Subcutaneous abdominal adipose tissue (tissue), 5 donors: Measurements from ENCODE around the gene TTC22.

Experiments used
- H3K27ac ChIP-seq: one replicate; pipeline ENCODE4 v1.7.0; 2013; ENCODE audit warnings: low read depth, mild to moderate bottlenecking, inconsistent platforms, low read length, moderate library complexity
- H3K27me3 ChIP-seq, 5 donors: one replicate each; pipeline ENCODE4 v1.7.0; 2013; ENCODE audit warnings: low read length in 5 of 5, inconsistent platforms in 1 of 5; ENCODE audit not compliant: control insufficient read depth in 5 of 5, insufficient read depth in 4 of 5
- H3K36me3 ChIP-seq, 5 donors: one replicate each; pipeline ENCODE4 v1.7.0; 2013; ENCODE audit warnings: low read length in 5 of 5; ENCODE audit not compliant: control insufficient read depth in 5 of 5, insufficient read depth in 5 of 5
- H3K4me1 ChIP-seq, 5 donors: one replicate each; pipeline ENCODE4 v1.7.0; 2013; ENCODE audit warnings: low read length in 5 of 5, mild to moderate bottlenecking in 3 of 5, moderate library complexity in 1 of 5; ENCODE audit not compliant: control insufficient read depth in 5 of 5, insufficient read depth in 5 of 5
- H3K4me3 ChIP-seq, 5 donors: one replicate each; pipeline ENCODE4 v1.7.0; 2013; ENCODE audit warnings: low read length in 5 of 5, low read depth in 1 of 5
- H3K9ac ChIP-seq, 5 donors: one replicate each; pipeline ENCODE4 v1.7.0; 2013; ENCODE audit warnings: low read length in 5 of 5, mild to moderate bottlenecking in 4 of 5, moderate library complexity in 3 of 5
- H3K9me3 ChIP-seq, 5 donors: one replicate each; pipeline ENCODE4 v1.7.0; 2013; ENCODE audit warnings: low read length in 5 of 5; ENCODE audit not compliant: control insufficient read depth in 5 of 5
- donor health status: healthy.
- donor health status: healthy.
- donor health status: healthy.
- donor health status: healthy.
- donor health status: healthy.

TTC22 gene

DNA sequence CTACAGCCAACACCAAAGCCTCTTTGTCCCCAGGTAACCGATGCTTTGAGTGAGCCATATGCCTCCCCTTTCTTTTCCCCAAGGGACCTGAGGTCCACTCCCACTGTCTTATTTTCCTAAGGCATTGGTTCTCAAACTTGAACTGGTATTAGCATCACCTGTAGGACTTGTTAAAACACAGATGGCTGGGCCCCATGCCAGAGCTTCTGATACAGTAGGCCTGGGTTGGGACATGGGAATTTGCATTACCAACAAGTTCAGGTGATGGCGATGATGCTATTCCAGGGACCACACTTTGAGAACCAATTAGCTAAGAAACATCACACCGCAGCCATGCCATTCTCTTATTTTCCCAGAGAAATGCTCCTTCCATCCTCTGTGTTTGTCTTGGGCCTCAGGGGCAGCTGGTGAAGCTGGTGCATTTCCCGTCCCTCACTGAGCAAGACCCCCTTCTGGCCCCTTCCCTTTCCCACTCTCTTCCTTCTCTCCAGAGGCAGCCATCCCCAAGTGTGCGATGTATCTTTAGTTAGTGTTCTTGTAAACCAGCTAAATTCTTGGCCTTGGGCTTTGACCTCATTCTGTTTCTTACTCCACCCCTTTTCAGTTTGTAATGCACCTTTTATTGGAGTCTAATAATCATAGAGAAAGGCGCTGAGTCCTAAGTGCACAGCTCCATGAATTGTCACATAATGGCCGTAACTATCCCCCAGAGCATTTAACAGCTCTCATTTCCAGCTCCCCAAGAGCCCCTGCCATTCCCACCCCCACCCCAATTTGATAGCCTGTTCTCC is 14.2 kb upstream of the TTC22 start:
- Histone ChIP-seq H3K4me3 (no peak overlapping the region), H3K9ac (no peak overlapping the region), H3K4me1 (no peaks in the 10 kb centered on the region), H3K27ac (no peak overlapping the region), H3K27me3 (peaks cover 0 to 10% (median 0%) of the 10 kb centered on the region in 5 donors), H3K9me3 (no peaks in the 10 kb centered on the region), H3K36me3 (no peaks in the 10 kb centered on the region)

DNA sequence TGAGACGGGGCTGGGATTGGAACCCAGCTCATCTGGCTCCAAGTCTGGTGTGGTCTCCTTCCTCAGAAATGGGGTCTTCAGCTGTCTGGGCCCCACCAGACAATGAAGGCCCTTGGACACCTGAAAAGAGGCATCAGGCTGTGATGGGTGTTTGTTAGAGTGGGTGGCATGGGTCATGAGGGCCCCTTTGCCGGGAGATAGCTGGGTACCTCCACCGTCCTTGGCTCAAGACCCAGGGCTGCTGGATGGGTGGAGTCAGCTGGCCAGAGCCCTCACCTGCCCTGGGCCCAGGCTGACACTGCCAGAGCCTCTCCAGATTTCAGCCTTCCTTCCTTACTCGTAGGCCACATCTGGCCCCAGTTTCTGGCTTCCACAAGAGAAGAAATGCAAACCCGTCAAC is 13.4 kb upstream of the TTC22 start:
- no peak overlapping the region for H3K27ac ChIP-seq
- no peaks in the 10 kb centered on the region for H3K36me3 ChIP-seq
- H3K9me3 ChIP-seq, result no peaks in the 10 kb centered on the region
- H3K9ac ChIP-seq, result no peak overlapping the region
- H3K4me3 ChIP-seq, result no peak overlapping the region
- no peaks in the 10 kb centered on the region for H3K4me1 ChIP-seq
- peaks cover 0 to 10% (median 0%) of the 10 kb centered on the region in 5 donors for H3K27me3 ChIP-seq

DNA sequence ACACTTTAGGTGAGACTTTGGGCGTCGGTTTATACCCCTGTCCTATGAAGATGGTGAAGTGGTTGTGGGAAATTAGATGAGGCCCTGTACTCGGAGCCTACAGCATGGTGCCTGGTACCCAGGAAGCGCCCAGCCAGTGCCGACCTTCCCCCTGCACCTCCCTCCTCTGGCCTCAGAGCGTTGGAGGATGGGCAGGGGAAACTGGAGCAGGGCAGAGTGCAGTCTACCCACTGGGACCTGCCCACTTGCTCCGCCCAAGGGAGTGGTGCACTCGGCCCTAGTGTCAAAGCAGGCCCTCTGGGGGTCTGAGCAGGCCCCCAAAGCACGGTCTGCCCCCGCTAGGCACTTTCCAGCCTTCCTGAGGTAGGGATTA is 13.0 kb upstream of the TTC22 start:
- H3K9ac ChIP-seq, result no peak overlapping the region
- no peaks in the 10 kb centered on the region for H3K4me1 ChIP-seq
- H3K4me3 ChIP-seq, result no peak overlapping the region
- H3K27ac ChIP-seq, result no peak overlapping the region
- no peaks in the 10 kb centered on the region for H3K9me3 ChIP-seq
- H3K36me3 ChIP-seq, result no peaks in the 10 kb centered on the region
- H3K27me3 ChIP-seq, result peaks cover 0 to 10% (median 0%) of the 10 kb centered on the region in 5 donors

DNA sequence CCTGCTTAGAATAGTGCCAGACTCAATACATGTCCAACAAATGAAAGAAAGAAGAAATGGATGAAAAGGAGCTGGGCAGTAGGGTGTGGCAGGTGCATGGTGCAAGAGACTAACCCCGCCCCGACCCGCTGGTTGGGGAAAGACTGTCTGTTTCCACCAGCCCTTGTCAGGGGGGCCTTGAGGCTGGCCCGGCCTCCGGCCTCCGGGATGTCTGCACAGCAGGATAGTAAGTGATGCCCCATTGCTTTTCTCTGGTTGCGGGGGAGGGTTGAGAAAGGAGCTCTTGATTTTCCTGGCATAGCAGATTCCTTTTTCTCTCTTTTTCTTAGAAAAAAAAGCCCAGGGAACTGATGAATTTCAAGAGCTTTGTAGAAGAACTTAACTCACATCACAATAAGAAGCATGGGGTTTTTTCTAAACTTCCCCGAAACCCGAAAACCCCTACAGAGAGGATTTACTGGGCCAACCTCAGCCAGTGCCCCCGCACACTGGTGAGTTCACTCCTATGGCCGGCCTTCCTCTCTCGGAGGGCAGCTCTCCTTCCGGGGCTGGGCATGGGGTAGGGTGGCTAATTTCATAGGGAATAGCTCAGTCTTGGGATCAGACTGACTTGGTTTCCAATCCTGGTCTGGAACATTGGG is 12.5 kb upstream of the TTC22 start:
- Histone ChIP-seq H3K36me3 (no peaks in the 10 kb centered on the region), H3K9me3 (no peaks in the 10 kb centered on the region), H3K27me3 (peaks cover 0 to 10% (median 0%) of the 10 kb centered on the region in 5 donors), H3K9ac (no peak overlapping the region), H3K27ac (no peak overlapping the region), H3K4me1 (no peaks in the 10 kb centered on the region), H3K4me3 (no peak overlapping the region)

DNA sequence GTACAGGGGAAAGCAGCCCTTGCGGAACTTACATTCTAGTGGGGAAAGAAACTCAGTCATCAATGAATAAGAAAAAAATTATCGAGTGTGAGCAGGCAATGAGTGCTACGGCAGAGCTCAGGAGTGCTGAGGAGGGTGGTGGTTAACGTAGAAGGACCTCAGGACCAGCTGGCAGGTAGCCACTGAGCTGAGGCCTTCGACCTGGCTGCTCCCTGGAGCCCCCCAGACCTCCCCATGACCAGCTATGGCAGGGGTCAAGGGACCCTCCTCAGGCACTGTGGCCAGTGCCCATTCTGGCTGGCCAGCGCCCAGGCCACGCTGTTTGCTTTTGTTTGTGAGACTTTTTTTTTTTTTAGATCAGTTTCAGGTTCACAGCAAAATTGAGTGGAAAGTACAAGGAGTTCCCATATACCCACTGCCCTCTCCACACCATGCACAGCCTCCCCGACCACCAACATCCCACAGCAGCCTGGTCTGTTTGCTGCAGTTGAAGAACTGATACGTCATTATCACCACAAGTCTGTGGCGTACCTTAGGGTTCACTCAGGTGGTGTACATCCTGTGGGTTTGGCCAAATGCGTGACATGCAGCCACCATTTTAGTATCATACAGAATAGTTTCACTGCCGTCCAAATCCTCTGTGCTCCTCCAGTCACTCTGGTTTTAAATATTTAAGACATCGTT is 11.8 kb upstream of the TTC22 start:
- Histone ChIP-seq H3K27me3 (peaks cover 0 to 10% (median 0%) of the 10 kb centered on the region in 5 donors), H3K9ac (no peak overlapping the region), H3K9me3 (no peaks in the 10 kb centered on the region), H3K36me3 (no peaks in the 10 kb centered on the region), H3K27ac (no peak overlapping the region), H3K4me1 (no peaks in the 10 kb centered on the region), H3K4me3 (no peak overlapping the region)

DNA sequence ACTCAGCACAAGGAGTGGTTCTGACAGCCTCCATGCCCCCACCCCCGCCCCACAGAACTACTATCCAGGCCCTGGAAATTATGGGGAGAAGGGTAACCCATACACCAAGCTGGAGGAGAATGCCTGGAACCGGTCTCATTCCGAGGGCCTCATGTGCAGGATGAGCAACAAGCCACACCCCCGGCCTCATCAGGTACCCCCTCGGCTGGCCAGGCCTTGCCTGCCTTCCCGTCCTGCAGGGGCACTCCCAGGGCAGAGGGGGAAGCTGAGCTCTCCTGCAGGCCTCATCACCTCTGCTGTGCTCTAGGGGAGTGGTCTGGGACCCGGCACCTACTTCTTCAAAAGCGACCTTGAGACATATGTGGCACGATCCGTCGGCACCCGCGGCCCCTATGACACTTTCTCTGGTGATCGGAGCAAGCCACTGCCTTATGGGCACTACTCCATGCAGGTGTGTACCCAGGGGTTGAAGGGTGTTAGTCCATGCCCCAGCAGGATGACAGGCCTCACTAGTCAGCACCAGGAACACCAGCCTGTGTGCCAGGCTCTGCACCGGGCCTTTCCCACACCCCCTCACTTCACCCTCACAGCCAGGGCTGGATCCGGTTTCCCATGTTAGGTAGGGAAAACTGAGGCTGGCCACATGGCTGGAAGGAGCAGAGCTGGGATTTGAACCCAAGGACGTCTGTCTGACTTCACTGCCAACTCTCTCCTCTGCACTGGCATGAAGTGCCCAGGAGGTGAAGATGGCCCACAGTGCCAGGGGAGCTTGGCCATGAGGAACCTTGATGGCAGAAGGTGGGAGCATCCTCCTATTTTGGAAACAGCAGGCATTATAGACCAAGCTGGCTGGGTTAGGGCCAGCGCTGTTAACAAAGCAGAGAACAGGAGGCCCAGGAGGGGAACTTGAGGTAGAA is 10.9 kb upstream of the TTC22 start:
- Histone ChIP-seq H3K4me3 (no peak overlapping the region), H3K9ac (no peak overlapping the region), H3K4me1 (no peaks in the 10 kb centered on the region), H3K9me3 (no peaks in the 10 kb centered on the region), H3K27ac (no peak overlapping the region), H3K36me3 (no peaks in the 10 kb centered on the region), H3K27me3 (peaks cover 0 to 10% (median 0%) of the 10 kb centered on the region in 5 donors)

DNA sequence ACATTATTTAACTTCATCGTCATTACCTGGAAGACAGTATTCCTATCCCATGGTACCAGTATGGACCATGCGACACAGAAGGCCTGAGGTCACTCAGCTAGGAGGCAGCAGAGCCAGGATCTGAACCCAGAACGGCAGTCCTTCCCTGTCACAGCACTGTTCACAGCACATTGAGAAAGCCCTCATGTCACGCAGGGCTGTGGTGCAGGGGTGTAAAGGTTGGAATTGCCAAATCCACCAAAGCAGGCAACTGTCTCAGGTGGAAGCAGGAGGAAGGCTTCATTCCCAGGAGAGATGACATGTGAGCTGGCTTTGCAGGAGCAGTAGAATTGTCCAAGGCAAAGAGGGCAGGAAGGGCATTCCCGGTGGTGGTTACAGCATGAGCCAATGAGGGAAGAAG is 9.9 kb upstream of the TTC22 start:
- no peaks in the 10 kb centered on the region for H3K9me3 ChIP-seq
- H3K27me3 ChIP-seq, result peaks cover 0 to 10% (median 0%) of the 10 kb centered on the region in 5 donors
- no peak overlapping the region for H3K4me3 ChIP-seq
- H3K36me3 ChIP-seq, result no peaks in the 10 kb centered on the region
- no peaks in the 10 kb centered on the region for H3K4me1 ChIP-seq
- H3K27ac ChIP-seq, result no peak overlapping the region
- H3K9ac ChIP-seq, result no peak overlapping the region

DNA sequence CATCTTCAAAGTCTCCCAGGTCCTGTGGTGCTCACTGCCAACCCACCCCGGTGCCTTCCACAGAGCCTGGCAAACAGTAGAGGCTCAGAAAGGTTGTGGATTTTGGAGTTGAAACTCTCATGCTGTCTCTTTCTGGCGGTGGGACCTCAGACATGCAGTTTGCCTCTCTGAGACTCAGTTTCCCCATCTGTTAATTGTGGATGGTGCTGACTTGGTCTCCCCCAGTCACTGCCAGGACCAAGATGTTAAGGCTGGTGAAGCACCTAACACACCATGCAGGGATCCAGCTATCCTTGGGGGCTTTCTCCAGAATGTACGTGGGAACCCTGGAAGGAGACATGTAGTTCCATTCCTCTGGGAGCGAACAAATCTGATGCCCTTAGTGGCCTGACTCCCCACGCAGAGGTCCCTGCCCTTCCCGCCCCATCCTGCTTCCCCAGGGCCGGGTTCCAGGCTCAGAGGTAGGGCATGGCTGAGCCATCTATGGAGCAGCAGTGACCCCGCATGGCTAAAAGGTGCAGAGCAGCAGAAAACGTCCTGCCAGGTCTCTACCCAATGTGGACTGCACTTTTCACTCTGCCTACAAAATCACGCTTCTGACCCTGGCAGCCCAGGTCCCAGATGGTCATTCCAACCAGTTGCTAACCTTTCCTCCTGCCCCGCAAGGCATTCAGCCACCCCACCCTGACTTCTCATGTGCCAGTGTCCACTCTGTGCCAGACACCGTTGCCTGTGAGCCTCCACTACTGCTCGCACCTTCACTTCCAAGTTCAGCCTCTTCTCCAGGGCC is 9.2 kb upstream of the TTC22 start:
- Histone ChIP-seq H3K4me3 (no peak overlapping the region), H3K4me1 (no peaks in the 10 kb centered on the region), H3K9ac (no peak overlapping the region)

DNA sequence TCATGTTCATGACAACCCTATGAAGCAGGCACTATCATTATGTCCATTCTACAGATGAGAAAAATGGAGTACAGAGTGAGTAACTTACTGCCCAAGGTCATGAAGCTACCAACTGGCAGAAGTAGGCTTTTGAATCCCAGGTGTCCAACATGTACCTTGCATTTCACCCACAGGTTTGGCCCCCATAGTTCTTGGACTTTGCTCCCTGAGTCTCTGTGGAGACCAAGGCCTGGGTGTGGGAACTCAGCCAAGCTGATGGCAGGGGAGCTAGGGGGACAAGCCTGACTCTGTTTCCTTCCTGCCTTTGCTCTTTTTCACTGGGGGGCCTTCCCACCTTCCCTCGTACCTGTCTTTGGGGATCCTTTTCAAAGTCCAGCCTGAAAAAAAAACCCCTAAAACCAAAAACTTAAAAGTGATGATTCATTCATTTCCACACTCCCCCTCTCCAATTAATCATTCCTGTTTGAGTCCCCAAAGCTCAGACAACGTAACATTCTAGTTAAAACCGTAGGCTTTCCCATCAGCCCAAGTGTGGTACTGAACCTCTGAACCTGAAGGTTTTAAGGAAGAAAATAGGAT is 8.5 kb upstream of the TTC22 start:
- H3K27ac ChIP-seq, result no peak overlapping the region
- no peak overlapping the region for H3K4me3 ChIP-seq
- H3K4me1 ChIP-seq, result no peaks in the 10 kb centered on the region
- no peaks in the 10 kb centered on the region for H3K36me3 ChIP-seq
- no peaks in the 10 kb centered on the region for H3K9me3 ChIP-seq
- no peak overlapping the region for H3K9ac ChIP-seq
- H3K27me3 ChIP-seq, result peaks cover 0 to 10% (median 0%) of the 10 kb centered on the region in 5 donors

More for the DNA sequence above, 9.2 kb upstream of the TTC22 start:
- Histone ChIP-seq H3K36me3 (no peaks in the 10 kb centered on the region), H3K9me3 (no peaks in the 10 kb centered on the region), H3K27ac (no peak overlapping the region), H3K27me3 (peaks cover 0 to 10% (median 0%) of the 10 kb centered on the region in 5 donors)
